ENCODE data around the gene PLEKHJ1.

Gene PLEKHJ1

GRCh38 chr19:2251106-2252054 lies 15.3 kb upstream of the PLEKHJ1 start:
- no peak overlapping the region for H3K4me3 ChIP-seq (ENCODE audit: low read depth, low read length)
- no peak for DNase-seq (ENCODE audit: low read depth)
- no peak for TF ChIP-seq CTCF (conservative IDR thresholded peaks at IDR 0.05; ENCODE audit: low read depth, low read length)

GRCh38 chr19:2250766-2251105 lies 14.6 kb upstream of the PLEKHJ1 start:
- H3K4me3 ChIP-seq (ENCODE audit: low read depth, low read length): no peak overlapping the region
- no peak for DNase-seq (ENCODE audit: low read depth)
- TF ChIP-seq CTCF (conservative IDR thresholded peaks at IDR 0.05; ENCODE audit: low read depth, low read length): no peak

- no peak overlapping the region for H3K4me3 ChIP-seq (ENCODE audit: low read depth, low read length)
- DNase-seq (ENCODE audit: low read depth): no peak
- no peak for TF ChIP-seq CTCF (conservative IDR thresholded peaks at IDR 0.05; ENCODE audit: low read depth, low read length)
Measured at GRCh38 chr19:2249880-2250765, 14.0 kb upstream of the PLEKHJ1 start.

- no peak within 1 kb of the TSS for H3K4me3 ChIP-seq (ENCODE audit: low read depth, low read length)
- TF ChIP-seq CTCF (conservative IDR thresholded peaks at IDR 0.05; ENCODE audit: low read depth, low read length): no peak
- DNase-seq (ENCODE audit: low read depth): no peak
Measured at GRCh38 chr19:2249010-2249866, 13.1 kb upstream of the PLEKHJ1 start, which contains the start of gene AMH. Gene AMH (plus strand): TSS chr19:2249323. CDS start chr19:2249333, 10 bp downstream.

- DNase-seq (ENCODE audit: low read depth): no peak
- TF ChIP-seq CTCF (conservative IDR thresholded peaks at IDR 0.05; ENCODE audit: low read depth, low read length): no peak
- H3K4me3 ChIP-seq (ENCODE audit: low read depth, low read length): no peak overlapping the region
Measured at GRCh38 chr19:2248136-2249009, 12.2 kb upstream of the PLEKHJ1 start.

All from choroid plexus epithelial cell (primary cell).